NCI-H1694 (cell line): ENCODE data around the gene SCARB1.
"Not testable (repeated sequence)": the region's sequence is repeated elsewhere in the genome, so short reads cannot be mapped to it uniquely, and the experiment has no call there.

ENCODE experiments used
- DNase-seq: peaks from one replicate; lab custom pipeline; 2025; lab: John Stamatoyannopoulos, UW

The SCARB1 gene

DNA sequence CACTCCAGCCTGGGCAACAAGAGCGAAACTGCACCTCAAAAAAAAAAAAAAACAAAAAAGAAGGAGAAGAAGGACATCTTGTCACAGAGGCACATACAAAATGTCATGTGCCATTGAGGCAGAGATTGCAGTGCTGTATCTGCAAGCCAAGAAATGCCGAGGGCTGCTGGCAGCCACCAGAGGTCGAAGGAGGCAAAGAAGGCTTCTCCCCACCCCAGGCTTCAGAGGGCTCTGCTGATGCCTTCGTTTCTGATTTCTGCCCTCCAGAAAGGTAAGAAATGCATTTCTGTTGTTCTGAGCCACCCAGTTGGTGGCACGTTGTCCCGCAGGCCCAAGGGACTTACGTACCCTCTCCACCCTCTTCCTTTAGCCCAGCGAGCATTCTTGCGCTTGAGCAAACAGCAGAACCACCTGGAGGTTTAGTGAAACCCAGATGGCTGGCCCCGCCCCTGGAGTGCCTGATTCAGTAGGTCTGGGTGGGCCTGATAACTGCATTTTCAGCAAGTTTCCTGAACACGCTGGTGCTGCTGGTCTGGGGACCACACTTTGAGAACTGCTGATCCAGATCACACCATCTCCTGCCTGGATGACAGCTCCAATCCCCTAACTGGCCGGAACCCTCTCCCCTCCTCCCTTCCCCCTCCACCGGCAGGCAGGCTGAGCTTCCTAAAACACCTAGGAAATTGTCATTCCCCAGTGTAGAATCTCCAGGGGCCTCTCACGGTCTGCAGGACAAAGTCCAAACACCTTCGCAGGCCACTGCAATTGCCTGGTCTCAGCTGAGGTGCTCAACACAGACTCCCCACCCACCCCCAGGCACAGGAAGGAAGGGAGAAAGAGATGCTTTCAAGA lies 21.1 kb upstream of the SCARB1 start:
- no peak for DNase-seq

DNA sequence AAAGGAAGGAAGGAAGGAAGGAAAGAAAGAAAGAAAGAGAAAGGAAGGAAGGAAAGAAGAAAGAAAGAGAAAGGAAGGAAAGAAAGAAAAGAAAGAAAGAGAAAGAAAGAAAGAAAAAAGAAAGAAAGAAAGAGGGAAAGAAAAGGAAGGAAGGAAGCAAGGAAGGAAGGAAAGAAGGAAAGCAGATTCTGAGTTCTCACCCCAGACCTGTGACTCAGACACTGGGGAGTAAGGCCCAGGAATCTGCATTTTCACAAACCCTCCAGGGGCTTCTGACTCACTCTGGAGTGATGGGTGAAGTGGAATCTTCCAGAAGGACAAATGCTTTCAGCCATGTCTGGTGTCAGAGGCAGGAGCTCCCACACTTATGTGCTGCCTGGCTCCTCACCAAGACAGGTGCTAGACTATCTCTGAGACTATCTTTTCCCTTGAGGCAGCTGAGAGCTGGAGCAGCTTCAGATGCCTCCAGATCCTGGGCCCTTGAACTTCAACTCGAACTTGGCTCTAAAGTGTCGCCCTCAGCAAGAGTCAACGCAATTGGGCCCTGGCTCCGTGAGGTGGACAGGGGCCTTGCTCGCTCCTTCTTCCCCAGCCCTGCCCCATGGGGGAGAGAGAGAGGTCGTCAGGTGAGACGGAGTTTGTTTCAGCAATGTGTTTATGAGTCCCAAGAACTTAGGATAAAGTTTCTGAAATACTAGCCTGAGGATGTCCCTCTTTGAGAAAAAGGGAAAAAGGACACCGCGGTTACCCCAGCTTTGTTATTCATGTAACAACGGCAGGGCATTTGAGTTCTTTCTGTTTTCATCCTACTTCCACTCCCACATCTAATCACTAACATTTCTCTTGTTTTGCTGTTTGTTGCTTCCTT lies 19.8 kb upstream of the SCARB1 start:
- DNase-seq: no peak

DNA sequence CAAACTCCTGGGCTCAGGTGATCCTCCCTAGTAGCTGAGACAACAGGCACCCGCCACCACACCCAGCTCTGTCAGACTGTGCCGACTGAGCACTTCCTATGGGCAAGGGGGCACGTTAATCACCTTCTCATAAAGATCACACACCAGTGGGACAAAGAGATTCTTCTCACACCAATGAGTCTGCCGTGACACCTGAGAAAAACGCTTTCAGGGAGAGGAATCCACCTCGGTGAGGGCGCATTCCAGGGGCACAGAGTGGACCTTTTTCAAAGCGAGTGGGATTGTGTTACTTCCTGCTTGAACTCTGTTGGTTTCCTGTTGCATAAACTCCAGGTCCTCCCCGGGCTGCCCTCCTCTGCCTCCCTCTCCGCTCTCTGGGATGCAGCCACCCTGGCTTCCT lies 17.5 kb upstream of the SCARB1 start:
- DNase-seq: no peak

DNA sequence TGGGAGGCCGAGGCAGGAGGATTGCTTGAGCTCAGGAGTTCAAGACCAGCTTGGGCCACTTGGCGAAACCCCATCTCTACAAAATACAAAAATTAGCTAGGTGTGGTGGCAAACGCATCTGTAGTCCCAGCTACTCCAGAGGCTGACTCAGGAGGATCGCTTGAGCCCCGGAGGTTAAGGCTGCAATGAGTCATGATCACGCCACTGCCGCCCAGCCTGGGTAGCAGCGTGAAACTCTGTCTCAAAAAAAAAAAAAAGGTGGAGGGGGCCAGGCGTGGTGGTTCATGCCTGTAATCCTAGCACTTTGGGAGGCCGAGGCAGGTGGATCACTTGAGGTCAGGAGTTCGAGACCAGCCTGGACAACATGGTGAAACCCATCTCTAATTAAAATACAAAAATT lies 16.7 kb upstream of the SCARB1 start:
- not testable (repeated sequence) for DNase-seq

DNA sequence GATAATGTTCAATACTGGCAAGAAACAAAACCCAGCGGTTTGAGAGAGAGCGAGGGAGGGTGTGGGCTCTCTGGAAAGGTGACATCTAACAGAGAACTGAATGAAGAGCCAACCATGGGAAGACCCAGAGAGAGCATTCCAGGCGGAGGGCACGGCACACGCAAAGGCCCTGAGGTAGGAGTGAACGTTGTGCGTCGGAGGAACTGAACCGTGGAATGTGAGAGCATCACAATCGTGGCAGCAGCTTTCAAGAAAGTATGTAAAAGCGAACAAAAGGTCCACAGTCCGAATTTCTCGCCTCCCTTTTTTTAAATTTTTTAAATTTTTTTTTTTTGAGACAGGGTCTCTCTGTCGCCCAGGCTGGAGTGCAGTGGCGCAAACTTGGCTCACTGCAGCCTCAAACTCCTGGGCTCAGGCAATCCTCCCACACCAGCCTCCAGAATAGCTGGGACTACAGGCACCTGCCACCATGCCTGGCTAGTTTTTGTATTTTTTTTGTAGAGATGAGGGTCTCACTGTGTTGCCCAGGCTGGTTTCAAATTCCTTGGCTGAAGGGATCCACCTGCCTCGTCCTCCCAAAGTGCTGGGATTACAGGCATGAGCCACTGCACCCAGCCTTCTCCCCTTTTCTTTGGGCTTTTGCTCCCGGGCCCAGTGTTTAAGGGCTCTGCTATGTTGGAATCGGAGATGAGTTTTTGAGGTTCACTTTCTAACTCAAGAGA lies 15.3 kb upstream of the SCARB1 start:
- DNase-seq: no peak

DNA sequence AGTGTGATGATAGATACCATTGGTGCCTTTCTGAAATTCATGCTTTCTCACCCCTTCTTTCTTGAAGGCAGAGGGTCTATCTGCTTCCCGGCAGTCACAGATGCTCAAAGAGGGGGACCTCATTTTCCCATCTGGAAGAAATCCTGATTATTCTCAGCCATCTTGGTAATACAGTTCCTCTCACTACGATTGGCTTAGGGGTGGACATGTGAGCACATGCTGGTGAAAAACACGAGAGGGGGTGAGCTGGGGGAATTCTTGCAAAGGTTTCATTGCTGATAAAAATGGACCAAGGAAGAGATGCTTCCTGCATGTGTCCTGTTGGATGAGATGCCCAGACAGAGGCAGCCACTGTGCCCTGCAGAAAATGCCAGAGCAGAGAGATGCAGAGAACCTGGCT lies 13.8 kb upstream of the SCARB1 start:
- no peak for DNase-seq

DNA sequence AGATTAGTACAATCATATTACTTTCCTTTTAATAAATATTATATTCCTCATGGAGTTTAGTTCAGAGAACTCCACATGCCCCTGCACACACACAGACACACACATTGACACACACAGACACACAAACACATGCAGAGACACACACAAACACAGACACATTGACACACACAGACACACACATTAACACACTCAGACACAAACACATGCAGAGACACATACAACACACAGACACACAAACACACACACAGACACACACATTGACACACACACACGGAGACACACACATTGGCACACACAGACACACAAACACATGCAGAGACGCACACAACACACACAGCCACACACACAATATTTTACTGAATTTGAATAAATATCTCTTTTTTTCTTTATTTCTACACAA lies 12.5 kb upstream of the SCARB1 start:
- DNase-seq: no peak

DNA sequence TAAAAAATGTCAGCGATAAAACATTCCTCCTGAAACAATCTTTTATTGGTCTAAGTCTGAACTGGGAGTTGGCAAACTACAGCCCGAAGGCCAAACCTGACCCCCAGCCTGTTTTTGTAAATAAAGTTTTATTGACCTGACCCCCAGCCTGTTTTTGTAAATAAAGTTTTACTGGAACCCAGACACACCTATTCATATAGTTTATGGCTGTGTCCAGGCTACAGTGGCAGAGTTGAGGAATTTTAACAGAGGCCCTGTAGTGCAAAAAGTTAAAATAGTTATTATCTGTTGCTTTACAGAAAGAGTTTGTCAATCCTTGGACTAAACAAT lies 12.1 kb upstream of the SCARB1 start:
- no peak for DNase-seq

DNA sequence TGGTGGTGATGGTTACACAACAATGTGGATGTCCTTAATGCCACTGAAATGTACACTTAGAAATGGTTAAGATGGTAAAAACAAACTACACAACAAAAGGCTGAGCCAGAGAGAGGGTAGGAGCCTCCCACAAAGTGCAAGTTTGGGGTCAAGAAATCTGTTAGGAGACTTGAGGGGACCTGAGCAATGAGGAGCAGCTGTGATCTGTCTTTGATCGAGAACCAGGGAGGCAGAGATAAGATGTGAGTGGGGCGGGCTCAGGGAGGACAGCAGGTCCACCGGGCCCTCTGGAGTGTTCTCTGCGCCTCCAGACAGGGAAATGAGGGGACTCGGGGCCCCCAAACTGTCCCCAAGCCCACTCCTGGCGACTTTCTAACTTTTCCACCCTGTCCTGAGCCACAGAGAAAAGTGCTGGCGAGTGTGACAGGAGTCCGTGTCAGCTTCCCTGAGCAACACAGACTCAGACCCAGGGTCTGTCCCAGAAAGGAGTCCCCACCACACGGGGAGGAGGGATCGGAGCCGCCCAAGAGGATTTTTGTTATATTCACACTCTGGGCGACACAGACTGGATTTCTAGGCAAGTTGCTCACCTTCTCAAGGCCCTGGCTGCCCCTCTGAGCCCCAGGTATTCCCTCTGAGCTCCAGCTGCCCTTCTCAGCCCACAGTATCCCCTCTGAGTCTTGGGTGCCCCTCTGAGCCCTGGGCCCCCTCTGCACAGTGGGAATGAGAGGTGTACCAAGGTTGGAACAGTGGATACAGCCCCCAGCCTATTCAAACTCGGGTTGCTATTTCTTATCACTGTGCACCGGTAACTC lies 11.5 kb upstream of the SCARB1 start:
- no peak for DNase-seq

DNA sequence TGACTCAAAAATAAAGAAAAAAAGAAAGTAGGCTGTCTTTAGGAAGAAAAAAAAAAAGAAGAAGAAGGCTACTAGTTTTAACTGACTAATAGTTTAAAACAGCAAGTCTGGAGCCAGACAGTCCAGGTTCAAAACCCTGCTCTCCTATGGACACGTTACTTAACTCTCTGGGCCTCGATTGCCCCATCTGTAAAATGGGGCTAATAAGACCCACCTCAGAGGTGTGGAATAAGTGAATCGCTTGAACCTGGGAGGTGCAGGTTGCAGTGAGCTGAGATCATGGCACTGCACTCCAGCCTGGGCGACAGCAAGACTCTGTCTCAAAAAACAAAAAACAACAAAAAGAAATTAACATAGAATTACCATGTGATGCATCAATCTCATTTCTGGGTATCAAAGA lies 10.5 kb upstream of the SCARB1 start:
- DNase-seq: no peak

DNA sequence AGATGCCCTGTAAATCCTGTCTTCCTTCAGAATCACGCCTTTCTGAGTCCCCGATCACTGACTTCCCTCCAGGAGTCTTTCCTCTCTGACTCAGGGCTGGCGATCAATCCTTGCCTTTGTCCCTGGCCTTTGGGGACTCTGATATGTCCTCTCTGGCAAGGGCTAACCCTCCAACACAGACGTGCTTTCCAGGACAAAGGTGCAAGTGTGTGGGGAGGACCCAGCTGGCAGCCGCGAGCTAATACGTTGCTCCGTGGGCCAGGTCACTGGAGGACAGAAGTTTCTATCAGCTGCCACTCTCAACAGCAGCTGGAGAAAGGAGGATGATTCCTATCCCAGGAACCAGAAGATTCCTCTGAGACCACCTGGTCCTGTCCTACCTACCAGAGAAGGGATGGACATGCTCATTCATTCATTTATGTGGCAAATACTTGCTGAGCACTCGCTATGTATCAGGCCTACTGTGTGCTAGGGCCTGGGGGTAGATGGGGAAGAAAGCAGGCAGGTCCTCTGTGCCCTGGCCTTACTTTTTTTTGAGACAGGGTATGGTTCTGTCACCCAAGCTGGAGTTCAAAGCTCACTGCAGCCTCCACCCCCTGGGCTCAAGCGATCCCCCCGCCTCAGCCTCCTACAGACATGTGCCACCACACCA lies 8.5 kb upstream of the SCARB1 start:
- DNase-seq: no peak

DNA sequence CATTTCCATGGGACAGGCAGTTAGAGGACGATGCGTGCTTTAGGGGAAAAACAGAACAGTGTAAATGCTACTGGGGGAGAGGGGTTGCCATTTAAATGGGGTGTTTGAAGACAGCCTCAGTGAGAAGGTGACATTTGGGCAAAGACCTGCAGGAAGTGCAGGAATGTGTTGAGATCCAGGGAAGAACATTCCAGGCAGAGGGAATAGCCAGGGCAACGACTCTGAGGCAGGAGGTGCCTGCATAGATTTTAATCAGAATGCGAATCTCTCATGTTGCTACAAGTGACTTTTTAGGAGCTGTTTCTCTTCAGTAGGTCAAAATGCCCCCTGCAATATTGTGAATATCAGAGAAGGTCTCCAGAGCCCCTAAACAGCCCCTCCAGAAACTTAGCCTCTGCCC lies 7.6 kb upstream of the SCARB1 start:
- DNase-seq: no peak

DNA sequence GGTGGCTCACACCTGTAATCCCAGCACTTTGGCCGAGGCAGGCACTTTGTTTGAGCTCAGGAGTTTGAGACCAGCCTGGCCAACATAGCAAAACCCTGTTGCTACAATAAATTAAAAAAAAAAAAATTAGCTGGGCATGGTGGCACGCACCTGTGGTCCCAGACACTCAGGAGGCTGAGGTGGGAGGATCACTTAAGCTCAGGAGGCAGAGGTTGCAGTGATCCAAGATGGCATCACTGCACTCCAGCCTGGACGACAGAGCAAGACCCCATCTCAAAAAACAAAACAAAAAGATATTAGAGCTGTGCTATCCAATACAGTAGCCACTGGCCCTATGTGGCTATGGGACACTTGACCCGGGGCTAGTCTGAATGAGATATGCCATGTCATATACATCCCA lies 6.9 kb upstream of the SCARB1 start:
- DNase-seq: no peak

DNA sequence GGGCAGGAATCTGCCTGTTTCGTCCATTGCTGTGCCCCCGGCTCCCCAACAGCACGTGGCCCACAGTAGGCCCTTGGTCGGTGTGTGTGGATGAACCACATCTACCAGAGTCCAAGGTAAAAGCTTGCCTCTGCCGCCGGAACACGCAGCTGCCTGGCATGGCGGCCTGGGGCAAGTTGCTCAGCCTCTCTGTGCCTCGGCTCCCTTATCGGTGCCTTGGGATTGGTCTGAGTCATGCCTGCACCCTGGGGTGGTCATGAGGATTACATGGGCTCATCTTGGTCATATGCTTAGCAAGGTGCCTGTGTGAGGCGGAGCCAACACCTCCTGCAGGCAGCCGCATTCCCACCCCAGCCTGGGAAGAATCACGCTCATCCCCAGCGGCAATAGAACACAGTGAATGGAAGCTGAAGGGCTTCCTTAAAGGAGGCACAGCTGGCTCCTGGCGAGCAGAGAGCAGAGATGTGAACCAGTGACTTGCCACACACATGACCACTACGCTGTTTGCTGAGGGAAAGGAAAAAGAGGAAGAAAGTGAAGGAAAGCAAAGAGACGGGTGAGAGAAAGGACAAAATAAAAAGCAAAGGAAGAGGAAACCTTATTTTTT lies 5.5 kb upstream of the SCARB1 start:
- DNase-seq: no peak

DNA sequence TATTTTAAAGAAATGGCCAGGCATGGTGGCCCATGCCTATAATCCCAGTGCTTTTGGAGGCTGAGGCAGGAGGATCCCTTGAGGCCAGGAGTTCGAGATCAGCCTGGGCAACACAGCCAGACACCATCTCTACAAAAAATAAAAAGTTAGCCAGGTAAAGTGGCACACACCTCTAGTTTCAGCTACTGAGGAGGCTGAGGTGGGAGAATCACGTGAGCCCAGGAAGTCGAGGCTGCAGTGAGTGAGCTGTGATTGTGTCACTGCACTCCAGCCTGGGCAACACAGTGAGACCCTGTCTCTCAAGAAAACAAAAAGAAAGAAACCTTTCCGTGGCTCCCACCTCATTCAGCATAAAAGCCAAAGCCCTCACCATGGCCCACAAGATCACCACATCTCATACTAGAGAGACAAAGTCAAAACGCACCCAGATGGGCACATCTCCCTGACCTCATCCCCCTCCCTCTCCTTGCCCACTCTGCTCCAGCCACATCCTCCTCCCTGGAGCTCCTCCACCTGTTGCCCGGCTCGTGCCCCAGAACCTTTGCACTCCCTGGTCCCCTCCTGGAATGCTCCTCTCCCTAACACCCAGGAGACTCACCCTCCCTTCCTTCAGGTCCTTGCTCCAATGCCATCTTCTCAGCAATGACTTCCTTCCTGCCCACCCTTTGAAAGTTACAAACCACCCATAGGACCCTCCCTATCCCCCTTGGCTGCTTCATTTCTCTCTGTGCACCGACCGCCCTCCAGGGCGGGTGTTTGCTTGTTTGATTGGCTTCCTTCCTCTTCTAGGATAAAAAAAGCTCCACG lies 4.8 kb upstream of the SCARB1 start:
- DNase-seq: no peak

DNA sequence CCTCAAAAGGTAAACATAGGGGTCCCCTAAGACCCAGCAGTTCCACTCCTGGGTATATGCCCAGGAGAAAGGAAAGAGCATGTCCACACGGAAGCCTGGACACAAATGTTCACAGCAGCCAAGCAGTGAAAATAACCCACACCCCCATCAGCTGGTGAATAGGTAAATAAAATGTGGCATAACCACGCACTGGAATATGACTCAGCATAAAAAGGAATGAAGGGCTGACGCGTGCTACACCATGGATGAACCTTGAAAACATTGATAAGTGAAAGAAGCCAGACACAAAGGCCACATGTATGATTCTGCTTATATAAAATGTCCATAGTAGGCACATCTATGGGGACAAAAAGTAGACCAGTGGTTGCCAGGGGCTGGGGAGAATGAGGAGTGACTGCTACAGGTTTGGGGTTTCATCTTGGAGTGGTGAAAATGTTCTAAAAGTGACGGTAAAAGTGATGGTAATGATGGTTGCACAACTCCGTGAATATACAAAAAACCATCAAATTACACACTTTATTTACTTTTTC lies 3.8 kb upstream of the SCARB1 start:
- no peak for DNase-seq

DNA sequence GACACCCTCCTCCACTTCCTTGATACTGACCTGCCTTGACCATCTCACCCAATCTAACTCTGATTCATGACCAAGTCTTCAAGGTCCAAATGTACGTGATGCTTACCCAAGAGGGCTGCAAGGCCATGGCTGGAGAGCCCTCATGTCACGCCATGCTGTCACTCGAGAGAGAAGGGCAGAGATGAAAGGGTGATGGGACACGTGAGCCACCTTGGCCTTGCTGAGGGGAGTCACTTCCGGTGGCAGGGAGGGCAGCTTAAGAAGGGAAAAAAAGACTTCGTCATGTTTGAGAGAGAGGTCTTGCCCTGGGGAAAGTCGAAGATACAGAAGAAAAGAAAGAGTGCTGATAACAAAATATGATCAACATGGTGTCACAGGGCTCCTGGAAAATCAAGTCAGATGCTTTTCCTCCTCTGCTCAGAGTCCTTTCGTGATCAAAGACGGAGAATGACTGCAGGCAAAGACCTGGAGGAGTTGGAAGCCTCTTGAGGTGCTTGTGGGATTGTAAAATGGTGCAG lies 3.3 kb upstream of the SCARB1 start:
- no peak for DNase-seq

DNA sequence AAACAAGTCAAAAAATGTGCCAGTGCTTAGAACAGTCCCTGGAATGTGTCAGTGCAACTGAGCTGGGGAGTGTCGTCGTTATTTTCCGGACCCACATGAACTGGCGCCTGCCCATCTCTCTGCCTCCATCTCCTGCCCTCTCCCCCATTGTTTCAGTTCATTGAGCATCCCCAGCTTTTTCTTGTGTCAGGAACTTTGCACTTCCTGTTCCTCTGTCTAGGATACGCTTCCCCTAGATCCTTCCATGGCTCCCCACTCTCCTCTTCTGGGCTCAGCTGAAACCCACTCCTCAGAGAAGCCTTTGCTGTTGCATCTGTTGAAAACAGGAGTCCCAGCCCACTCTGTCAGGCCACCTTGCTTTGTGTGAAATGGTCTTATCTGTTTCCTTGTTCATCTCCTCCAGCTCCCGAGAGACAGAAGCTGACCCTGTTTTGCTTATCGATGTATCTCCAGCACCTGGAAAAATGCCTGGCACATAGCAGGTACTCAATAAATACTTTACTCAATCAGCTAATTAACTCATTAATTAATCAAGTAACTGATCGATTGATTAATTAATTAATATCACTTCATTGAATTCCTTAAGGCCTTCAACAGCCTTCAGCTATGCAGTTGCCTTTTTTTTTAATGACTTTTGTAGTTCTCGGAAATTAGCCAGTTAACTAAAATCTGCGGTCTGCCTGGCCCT lies 2.7 kb upstream of the SCARB1 start:
- no peak for DNase-seq

DNA sequence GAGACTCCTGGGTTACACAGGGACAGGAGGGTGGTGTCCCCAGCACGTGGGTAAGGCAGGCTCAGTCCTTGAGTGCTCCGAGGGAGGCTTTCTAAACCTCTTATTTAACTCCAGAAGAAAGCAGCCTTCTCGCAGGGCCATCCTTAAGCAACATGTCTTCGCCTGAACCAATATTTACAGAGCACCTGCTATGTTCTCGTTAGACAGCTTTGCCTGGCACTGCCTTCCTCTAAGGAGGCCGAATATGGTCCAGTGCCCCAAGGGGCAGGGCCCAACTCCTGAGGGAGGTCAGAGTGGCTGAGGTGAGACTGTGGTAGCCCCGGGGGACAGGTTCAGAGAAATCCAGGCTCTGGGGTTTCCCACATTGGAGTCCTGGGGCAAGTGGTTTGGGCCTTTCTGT lies 2.1 kb upstream of the SCARB1 start:
- DNase-seq: no peak
